Fibroblast of lung (primary cell): ENCODE measurements around the gene CUL1. TPM values are rescaled to one million over a fixed set of nuclear protein-coding genes. Genes with fewer than 3 reads are reported as not detected.

ENCODE experiments used
- DNase-seq, 2 donors: peaks; one replicate each; pipeline versions ENCODE4 v3.0.0 to v3.0.0-alpha.2; 2010; ENCODE audit warnings: low read depth in 2 of 2
- H2AFZ ChIP-seq: 2 replicates; pipeline ENCODE4 v1.5.1; 2012; ENCODE audit warnings: low read length, control low read depth, inconsistent platforms
- H3K27ac ChIP-seq: 2 replicates; pipeline ENCODE4 v1.5.1; 2011; ENCODE audit warnings: low read length, control low read depth; ENCODE audit not compliant: insufficient read depth
- H3K27me3 ChIP-seq: 2 replicates; pipeline ENCODE4 v1.5.1; 2011; ENCODE audit warnings: mild to moderate bottlenecking, low read length; ENCODE audit not compliant: control insufficient read depth, insufficient read depth
- H3K36me3 ChIP-seq: 2 replicates; pipeline ENCODE4 v1.5.1; 2011; ENCODE audit warnings: low read length; ENCODE audit not compliant: control insufficient read depth, insufficient read depth
- H3K4me1 ChIP-seq: 2 replicates; pipeline ENCODE4 v1.5.1; 2011; ENCODE audit warnings: low read length; ENCODE audit not compliant: control insufficient read depth, insufficient read depth; ENCODE audit errors: extremely low read depth
- H3K4me2 ChIP-seq: 2 replicates; pipeline ENCODE4 v1.5.1; 2011; ENCODE audit warnings: low read length, control low read depth; ENCODE audit not compliant: insufficient read depth; ENCODE audit errors: extremely low read depth
- H3K4me3 ChIP-seq, 4 experiments: fragments of 200-600 bp in 1 of 4; sonication (generic) in 1 of 4; replicated peaks in 1 of 4; 2 replicates each; pipeline ENCODE4 v1.5.1; 2011 to 2016; ENCODE audit warnings: low read length in 4 of 4, low read depth in 3 of 4, mild to moderate bottlenecking in 3 of 4, control low read depth in 2 of 4, inconsistent platforms in 1 of 4, mixed read lengths in 1 of 4; ENCODE audit not compliant: insufficient read depth in 1 of 4; ENCODE audit errors: control extremely low read depth in 1 of 4
- H3K79me2 ChIP-seq: 2 replicates; pipeline ENCODE4 v1.5.1; 2012; ENCODE audit warnings: mild to moderate bottlenecking, low read length, inconsistent platforms; ENCODE audit not compliant: control insufficient read depth, insufficient read depth
- H3K9ac ChIP-seq: 2 replicates; pipeline ENCODE4 v1.5.1; 2011; ENCODE audit warnings: mild to moderate bottlenecking, low read length, control low read depth; ENCODE audit not compliant: insufficient read depth
- H3K9me3 ChIP-seq: 2 replicates; pipeline ENCODE4 v1.5.1; 2012; ENCODE audit warnings: low read depth, low read length; ENCODE audit not compliant: control insufficient read depth, insufficient read depth
- H4K20me1 ChIP-seq: 2 replicates; pipeline ENCODE4 v1.5.1; 2011; ENCODE audit warnings: low read length; ENCODE audit not compliant: control insufficient read depth, insufficient read depth; ENCODE audit errors: extremely low read depth
- CTCF ChIP-seq, 2 donors: IDR thresholded peaks in 1 of 2; conservative IDR thresholded peaks in 1 of 2; 1 replicate in 1 of 2; 2 replicates in 1 of 2; pipeline ENCODE4 v1.5.1; 2011 to 2012; ENCODE audit warnings: low read length in 2 of 2, control low read depth in 1 of 2, inconsistent platforms in 1 of 2, low read depth in 1 of 2, mild to moderate bottlenecking in 1 of 2
- EZH2 ChIP-seq: IDR thresholded peaks from 2 replicates; pipeline ENCODE4 v1.5.1; 2012; ENCODE audit warnings: low read length, control low read depth, mild to moderate bottlenecking; ENCODE audit errors: missing control alignments
- polyA plus RNA-seq, 2 donors: library from polyadenylated mRNA; depleted of rRNA in 1 of 2; stranded (reverse) in 1 of 2; unstranded in 1 of 2; fragments of >200 nt; gene quantifications; 2 replicates each; pipeline ENCODE4 v1.2.1, GENCODE V29; 2011 to 2012; ENCODE audit warnings: missing spikeins in 1 of 2
- total RNA-seq: library from RNA; depleted of rRNA; stranded (reverse); fragments of >200 nt; gene quantifications from 2 replicates; pipeline ENCODE4 v1.2.1, GENCODE V29; 2014

CUL1 gene
- total and polyA plus RNA-seq, 2 donors (not counting 1 experiment from before 2014, with no cell fraction given): 47.9 to 52.3 TPM

DNA sequence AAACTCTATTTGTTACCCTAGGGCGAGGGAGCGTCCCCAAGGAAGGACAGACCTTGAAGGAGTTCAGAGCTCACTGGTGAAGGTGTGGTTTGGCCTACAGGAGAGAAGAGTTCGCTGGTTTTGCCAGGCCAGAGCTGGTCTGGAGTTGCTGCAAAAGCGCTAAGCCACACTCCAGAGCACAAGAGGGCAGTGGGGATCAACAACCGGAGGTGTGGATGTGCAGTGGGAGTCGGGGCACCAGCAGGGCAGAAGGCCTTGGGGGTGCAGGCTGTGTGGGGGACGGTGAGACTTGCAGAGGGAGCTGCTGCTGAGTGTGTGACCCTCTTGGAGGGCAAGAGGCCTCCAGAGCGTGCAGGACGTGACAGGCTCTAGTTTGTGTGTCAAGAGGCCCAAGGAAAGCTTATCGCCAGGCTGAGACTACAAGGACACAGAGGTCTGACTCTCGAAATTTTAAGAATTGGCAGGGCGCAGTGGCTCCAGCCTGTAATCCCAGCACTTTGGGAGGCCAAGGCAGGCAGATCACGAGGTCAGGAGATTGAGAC lies 14.3 kb upstream of the CUL1 start:
- Histone ChIP-seq H3K9me3 (no peaks in the 10 kb centered on the region), H3K4me2 (no peak overlapping the region), H2AFZ (no peak overlapping the region), H3K4me1 (no peaks in the 10 kb centered on the region), H3K79me2 (no peaks in the 10 kb centered on the region), H3K4me3 (no peak overlapping the region), H3K27me3 (no peaks in the 10 kb centered on the region), H3K9ac (no peak overlapping the region), H3K27ac (no peak overlapping the region), H3K36me3 (no peaks in the 10 kb centered on the region), H4K20me1 (no peaks in the 10 kb centered on the region)
- DNase-seq: no peak
- TF ChIP-seq EZH2 (no peak), CTCF (conservative IDR thresholded peaks at IDR 0.05 in 1 of 2, IDR thresholded peaks at IDR 0.05 in 1 of 2; ENCODE audit: low read depth in 1 of 2, low read length in 2 of 2) (no peak)

DNA sequence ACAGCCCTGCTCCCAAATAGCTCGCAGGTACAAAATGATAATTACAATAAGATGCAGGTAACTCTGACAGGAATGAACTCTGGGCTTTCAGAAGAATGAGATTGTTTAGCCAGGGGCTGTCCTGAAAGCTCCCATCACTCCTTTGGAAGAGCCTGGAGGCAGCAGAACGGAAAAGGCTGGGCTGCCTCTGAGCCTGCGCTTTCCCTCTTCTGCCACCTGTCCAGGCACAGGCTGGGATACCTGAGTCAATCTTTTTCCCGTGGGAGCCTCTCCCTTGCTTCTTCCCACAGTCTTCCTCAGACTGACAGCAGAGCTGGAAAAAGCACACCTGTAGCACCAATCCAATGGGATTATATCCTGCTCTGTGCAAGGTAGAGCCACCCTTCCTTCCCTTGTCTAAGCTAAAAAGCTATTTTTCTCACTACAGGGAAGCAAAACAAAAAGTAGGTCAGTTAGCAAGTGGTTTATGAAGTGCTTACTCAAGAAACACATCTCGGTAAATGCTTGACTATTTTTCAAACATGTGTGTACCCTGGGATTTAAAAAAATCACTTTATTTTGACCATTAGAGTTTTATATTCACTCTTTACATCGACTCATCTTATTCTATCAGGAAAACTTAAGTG lies 12.3 kb upstream of the CUL1 start:
- H3K36me3 ChIP-seq: no peaks in the 10 kb centered on the region
- H2AFZ ChIP-seq: no peak overlapping the region
- no peaks in the 10 kb centered on the region for H3K9me3 ChIP-seq
- H3K4me2 ChIP-seq: no peak overlapping the region
- no peaks in the 10 kb centered on the region for H4K20me1 ChIP-seq
- TF ChIP-seq EZH2: no peak
- TF ChIP-seq CTCF (conservative IDR thresholded peaks at IDR 0.05 in 1 of 2, IDR thresholded peaks at IDR 0.05 in 1 of 2; ENCODE audit: low read depth in 1 of 2, low read length in 2 of 2): no peak
- H3K79me2 ChIP-seq: no peaks in the 10 kb centered on the region
- no peak overlapping the region for H3K9ac ChIP-seq
- H3K27me3 ChIP-seq: no peaks in the 10 kb centered on the region
- no peak overlapping the region for H3K4me3 ChIP-seq
- H3K27ac ChIP-seq: no peak overlapping the region
- H3K4me1 ChIP-seq: no peaks in the 10 kb centered on the region
- no peak for DNase-seq

GRCh38 chr7:148687555-148687954 lies 11.1 kb upstream of the CUL1 start:
- no peaks in the 10 kb centered on the region for H4K20me1 ChIP-seq
- H3K79me2 ChIP-seq: no peaks in the 10 kb centered on the region
- no peaks in the 10 kb centered on the region for H3K36me3 ChIP-seq
- no peaks in the 10 kb centered on the region for H3K9me3 ChIP-seq
- H3K4me1 ChIP-seq: no peaks in the 10 kb centered on the region
- no peak overlapping the region for H3K4me3 ChIP-seq
- no peak for TF ChIP-seq EZH2
- TF ChIP-seq CTCF (conservative IDR thresholded peaks at IDR 0.05 in 1 of 2, IDR thresholded peaks at IDR 0.05 in 1 of 2; ENCODE audit: low read depth in 1 of 2, low read length in 2 of 2): no peak
- no peak overlapping the region for H3K4me2 ChIP-seq
- H3K27me3 ChIP-seq: no peaks in the 10 kb centered on the region
- H2AFZ ChIP-seq: no peak overlapping the region
- DNase-seq: peak in 1 of 2 donors; percentile 82
- no peak overlapping the region for H3K9ac ChIP-seq
- no peak overlapping the region for H3K27ac ChIP-seq
